HG02623 (cell line): ENCODE data around the gene TMEM82.

Experiments
- ATAC-seq: cut with Tn5 transposase; IDR thresholded peaks from one replicate; pipeline ENCODE4 v1.9.1; 2021; ENCODE audit warnings: moderate library complexity; ENCODE audit not compliant: unreplicated experiment

The TMEM82 gene

DNA sequence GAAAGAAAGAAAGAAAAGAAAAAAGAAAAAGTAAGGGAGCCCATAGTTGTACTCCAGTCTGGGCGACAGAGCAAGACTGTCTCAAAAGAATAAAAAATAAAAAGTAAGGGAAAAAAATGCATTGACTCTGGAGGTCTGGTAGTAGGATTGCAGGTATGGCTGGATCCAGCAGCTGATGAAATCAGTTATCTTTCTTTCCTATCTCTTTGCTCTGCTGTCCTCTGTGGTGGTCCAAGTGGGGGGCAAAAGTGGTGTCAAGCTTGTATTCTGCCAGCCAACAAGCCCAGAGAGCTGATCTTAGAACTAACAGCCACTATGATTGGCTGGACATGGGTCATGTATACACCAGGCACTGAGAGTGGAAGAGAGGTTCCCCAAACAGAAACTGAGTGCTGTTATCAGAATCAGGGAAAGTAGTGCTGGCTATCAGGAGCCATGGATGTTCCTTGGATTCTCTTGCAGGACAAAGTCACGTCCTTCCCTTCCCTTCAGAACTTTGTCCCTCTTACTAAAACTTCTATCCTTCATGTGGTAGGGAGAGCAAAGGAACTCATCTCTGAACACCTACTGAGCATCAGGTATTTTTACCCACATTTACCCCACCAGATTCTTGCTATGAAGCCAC lies 12.8 kb downstream of the TMEM82 start:
- ATAC-seq, result no peak

DNA sequence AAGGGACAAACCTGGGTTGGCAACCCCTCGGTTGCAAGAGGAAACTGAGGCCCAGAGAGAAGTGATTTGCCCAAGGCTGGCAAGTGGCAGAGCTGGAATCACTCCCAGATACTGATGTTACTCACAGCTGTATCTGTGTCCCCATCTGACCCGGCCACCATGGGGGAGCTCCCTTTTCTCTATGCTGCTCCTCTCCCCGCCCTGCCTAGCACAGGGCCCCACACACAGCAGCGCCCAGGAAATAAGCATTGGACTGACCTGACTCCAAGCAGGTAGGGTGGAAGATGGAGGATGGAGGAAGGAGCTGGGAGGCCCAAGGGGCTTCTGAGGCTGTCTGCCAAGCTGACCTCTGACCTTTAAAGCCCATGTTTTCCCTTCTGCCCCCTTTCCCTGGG lies 13.3 kb downstream of the TMEM82 start:
- ATAC-seq, result no peak

DNA sequence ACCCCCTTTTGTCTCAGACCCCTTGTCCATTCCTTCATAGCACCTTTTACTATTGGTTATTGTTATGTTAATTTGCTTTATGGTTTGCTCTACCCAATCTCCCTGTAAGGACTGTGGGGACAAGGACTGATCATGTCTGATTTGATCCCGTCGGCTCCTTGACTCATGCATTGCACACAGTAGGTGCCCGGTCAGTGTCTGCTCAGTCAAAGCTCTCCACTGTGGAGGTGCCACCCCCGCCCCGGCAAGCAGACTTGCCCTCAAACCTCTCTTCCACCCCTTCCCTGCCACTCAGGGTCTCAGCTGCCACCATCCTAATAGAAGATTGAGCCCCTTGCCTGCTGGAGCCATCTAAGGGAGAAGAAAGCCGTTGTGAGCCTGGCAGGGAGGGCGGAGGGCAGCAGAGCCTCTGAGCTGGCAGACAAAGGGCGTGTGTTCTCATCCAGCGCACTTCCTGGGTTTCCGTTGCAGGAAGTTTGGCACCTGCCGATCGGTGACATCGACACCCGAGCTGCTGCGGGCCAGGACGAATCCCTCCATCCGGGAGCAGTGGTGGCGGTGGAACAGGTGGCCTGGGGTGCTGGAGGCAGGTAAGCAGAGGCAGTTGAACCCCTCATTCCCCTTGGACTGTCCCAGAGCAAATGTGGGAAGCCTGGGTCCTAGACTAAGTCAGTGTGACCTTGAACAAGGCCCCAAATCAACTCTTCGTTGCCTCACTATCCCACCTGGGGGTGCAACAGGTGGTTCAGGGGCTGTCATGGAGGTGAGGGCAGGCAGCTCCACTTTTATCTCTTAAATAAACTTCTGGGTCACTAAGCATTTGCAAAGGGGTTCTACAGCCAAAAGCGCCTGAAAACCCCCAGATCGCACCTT lies 14.1 kb downstream of the TMEM82 start:
- ATAC-seq, result no peak

GRCh38 chr1:15757016-15757543 lies 14.8 kb downstream of the TMEM82 start:
- ATAC-seq, result no peak

- no peak for ATAC-seq
Observed at GRCh38 chr1:15757575-15758342, 15.5 kb downstream of the TMEM82 start.

- no peak for ATAC-seq
Observed at GRCh38 chr1:15758343-15758931, 16.1 kb downstream of the TMEM82 start, which contains the start of gene FBLIM1. TSS of gene FBLIM1 (plus strand) at chr1:15758795. CDS start at chr1:15764984, 6,189 bp downstream.

DNA sequence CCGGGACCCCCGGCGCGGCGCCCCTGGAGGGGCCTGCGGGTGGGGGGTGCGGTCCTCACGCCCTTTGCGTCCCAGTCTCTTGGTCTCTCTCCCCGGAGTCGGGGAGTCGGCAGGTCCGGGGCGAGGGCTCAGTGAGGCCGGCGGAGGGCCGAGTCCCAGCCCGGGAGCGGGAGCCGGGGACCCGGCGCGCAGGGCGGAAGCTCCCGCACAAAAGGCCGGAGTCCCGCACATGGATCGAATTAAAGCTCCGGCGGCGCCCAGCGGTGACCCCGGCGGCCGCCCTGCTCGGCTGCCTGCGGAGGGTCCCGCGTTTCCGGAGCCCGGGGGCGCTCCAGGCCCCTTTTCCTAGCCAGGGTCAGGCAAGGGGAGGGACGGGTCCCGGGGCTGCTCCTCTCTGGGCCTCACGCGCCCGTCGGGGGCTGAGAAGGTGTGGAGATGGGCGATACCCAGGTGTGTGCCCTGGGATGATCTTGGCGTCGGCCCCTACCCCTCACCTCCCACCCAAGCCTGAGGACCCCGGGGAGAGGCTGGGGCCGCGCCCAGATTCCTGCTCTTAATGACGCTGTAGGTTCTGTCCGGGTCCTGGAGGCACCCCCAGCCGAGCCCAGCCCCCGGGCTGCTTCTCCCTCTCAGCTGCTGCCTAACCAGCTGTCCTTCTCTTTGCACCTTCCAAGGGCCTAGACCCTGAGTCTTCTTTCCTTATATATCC lies 16.8 kb downstream of the TMEM82 start:
- ATAC-seq, result no peak

DNA sequence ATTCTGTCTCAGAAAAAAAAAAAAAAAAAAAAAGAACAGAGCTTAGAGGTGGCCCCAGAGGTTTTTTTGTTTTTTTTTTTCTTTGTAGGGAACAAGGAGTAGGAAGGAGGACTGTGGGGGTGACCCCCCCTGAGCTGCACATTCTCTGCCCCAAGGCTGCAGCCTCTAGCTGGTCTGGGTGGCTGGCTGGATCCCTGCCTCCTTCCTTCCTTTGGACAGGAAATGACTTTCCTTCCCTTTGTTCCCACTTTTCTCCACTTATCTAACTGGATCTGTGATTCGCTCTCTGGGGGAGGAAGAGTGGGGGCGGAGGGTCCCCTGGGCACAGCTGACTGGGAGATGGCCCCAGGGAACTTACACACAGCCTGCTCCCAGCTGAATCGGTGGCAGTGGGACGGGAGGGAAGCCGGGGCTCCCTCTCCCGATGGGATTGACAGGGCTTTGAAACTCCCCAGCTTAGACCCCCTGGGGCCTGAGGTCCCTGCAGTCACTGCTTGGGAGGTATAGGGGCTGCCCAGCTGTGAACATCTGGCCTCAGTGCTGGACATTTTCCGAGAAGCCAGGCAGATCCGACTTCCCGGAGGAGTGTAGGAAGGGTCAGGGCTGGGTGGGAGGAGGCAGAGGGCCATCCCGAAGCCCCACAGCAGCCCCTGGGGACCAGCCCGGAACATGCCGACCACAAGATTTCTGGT lies 18.4 kb downstream of the TMEM82 start:
- no peak for ATAC-seq

- no peak for ATAC-seq
Observed at GRCh38 chr1:15761366-15762128, 19.2 kb downstream of the TMEM82 start.

- no peak for ATAC-seq
Observed at GRCh38 chr1:15762546-15762945, 20.2 kb downstream of the TMEM82 start.

DNA sequence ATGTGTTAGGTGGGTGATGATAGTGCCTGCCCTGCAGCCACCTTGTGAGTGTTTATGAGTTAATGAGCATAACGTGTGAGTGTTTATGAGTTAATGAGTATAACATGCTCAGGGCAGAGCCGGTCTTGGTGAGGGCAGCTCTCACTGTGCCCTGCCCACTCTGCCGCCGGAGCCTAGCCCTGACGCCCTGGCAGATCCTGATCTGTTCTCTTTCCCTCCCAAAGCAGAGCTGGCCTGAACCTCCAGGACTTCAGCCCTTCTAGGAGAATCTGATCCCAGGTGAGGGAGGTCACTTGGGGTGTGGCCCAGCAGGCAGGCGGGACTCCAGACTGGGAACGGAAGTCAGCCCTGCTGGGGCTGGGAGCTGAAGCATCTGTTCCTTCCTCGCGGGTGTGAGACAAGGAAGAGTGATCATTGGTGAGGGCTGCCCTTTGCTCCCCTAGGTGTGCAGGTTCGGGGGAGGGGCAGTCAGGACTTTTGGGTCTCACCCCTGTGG lies 22.0 kb downstream of the TMEM82 start:
- ATAC-seq, result no peak

DNA sequence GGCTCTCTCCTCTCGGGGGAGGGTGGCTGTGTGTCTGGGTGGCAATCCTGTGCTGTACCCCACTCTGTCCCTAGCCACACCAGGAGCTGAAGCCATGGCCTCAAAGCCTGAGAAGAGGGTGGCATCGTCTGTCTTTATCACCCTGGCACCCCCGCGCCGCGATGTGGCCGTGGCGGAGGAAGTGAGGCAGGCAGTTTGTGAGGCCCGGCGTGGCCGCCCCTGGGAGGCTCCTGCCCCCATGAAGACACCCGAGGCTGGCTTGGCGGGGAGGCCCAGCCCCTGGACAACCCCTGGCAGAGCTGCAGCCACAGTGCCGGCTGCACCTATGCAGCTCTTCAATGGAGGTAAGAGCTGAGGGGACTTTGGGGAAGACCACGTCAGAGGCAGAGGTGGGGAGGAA lies 22.6 kb downstream of the TMEM82 start:
- ATAC-seq, result no peak

GRCh38 chr1:15765495-15766194 lies 23.3 kb downstream of the TMEM82 start:
- ATAC-seq, result no peak

DNA sequence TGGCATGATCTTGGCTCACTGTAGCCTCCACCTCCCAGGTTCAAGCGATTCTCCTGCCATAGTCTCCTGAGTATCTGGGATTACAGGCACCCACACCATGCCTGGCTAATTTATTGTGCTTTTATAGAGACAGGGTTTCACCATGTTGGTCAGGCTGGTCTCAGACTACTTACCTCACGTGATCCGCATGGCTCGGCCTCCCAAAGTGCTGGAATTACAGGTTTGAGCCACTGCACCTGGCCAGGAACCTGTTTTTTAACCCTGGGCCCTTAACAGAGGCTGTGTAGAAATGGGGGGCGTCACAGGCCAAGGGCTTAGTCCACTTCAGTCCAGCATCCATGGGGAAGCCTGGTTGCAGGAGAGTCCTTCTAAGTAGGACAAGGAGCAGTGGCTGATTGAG lies 25.6 kb downstream of the TMEM82 start:
- no peak for ATAC-seq

DNA sequence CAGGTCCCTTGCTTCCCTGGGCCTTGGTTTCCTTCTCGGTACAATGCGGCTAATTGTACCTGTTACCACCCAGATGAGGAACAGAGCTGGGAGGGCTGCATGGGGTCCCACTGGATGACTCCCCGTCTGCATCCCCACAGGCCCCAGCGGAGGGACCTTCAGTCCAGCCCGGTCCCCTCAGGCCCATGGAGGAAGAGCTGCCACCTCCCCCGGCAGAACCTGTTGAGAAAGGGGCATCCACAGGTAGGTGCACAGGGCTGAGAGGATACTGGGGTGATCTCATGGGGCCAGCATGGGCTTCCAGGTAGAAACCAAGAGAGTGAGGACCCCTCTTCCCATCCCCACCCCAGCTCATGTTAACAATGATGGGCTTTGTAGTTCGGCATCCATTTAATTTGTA lies 26.1 kb downstream of the TMEM82 start:
- ATAC-seq, result no peak

- ATAC-seq, result no peak
Observed at GRCh38 chr1:15770313-15770962, 28.1 kb downstream of the TMEM82 start.

GRCh38 chr1:15771836-15772515 lies 29.7 kb downstream of the TMEM82 start:
- no peak for ATAC-seq
